ENCODE measurements around the gene AMBRA1. TPM values are rescaled to one million over a fixed set of nuclear protein-coding genes. Genes with fewer than 3 reads are reported as not detected.
"Not testable (repeated sequence)": the region's sequence is repeated elsewhere in the genome, so short reads cannot be mapped to it uniquely, and the experiment has no call there.

AMBRA1 gene
- total and polyA plus RNA-seq, 4 donors: 21.3 to 29.6 (median 28.4) TPM

DNA sequence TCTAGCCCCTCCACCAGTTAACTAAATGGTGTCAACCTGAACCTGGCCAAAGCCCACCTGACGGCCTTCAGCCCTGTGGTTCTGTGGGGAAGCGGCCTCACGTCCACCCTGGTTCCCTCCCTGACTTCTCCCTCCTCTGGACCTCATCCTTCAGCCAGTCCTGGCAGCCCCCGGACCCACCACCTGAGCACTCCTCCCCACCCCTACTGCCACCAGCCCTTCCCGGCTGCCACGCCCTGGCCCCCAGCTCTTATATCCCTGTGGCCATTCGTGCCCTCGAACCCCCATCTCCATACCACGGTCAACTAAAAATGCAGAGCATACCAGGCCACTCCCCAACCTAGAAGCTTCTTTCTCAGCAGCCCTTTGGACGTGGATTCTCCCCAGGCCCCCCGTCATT lies 216.5 kb downstream of the AMBRA1 start:
- Histone ChIP-seq H3K36me3 (ENCODE audit: control insufficient read depth, insufficient read depth, low read length) (peaks cover 75% of the 10 kb centered on the region), H3K4me3 (ENCODE audit: low read depth, low read length) (no peak overlapping the region), H3K27ac (ENCODE audit: low read depth, low read length) (no peak overlapping the region), H3K9me3 (ENCODE audit: control insufficient read depth, insufficient read depth, low read length) (no peaks in the 10 kb centered on the region), H3K4me1 (ENCODE audit: control insufficient read depth, insufficient read depth, low read length) (peaks cover 18% of the 10 kb centered on the region), H3K27me3 (ENCODE audit: control insufficient read depth, insufficient read depth, low read length) (peaks cover 4% of the 10 kb centered on the region)
- 96% methylated on average over 11 of the region's 11 CpGs for WGBS (ENCODE audit: insufficient coverage)
- no peak for DNase-seq (ENCODE audit: low read depth in 4 of 6, low spot score in 6 of 6)

DNA sequence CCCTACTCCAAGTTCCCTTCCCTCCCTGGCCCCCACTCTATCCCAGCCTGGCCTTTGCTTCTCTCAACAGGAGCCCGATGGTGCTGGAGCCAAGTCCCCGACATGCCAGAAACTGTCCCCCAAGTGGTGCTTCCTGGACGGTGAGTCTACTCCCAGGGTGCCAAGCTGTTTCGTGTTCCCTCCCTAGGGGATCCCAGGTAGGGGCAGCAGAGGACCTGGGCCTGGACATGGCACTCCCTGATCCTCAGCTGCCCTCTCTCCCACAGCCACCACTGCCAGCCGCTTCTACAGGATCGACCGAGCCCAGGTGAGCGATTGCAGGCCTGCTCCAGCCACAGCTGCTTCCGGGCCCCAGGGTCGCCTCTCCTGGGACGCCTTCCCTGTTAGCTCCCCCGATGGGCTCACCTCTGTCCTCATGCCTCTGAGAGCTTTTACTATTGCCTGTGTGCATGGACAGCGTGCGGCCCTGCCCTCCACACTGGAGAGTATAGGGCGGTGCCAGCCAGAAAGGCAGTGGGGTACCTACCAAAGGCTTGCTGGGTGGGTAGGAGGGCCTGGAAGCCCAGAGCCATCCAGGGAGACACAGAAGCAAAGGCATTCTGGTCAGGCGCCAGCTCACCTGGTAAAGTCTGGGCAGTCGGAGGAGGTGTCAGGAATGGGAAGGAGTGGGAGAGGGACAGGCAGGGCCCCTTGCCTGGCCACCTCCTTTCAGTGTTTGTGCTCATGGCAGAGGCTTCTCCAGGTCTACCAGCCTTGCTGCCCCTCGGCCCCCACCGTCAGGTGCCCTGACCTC lies 217.4 kb downstream of the AMBRA1 start:
- Histone ChIP-seq H3K9me3 (ENCODE audit: control insufficient read depth, insufficient read depth, low read length) (no peaks in the 10 kb centered on the region), H3K4me3 (ENCODE audit: low read depth, low read length) (no peak overlapping the region), H3K4me1 (ENCODE audit: control insufficient read depth, insufficient read depth, low read length) (peaks cover 12% of the 10 kb centered on the region), H3K36me3 (ENCODE audit: control insufficient read depth, insufficient read depth, low read length) (peaks cover 82% of the 10 kb centered on the region), H3K27ac (ENCODE audit: low read depth, low read length) (no peak overlapping the region), H3K27me3 (ENCODE audit: control insufficient read depth, insufficient read depth, low read length) (peaks cover 2% of the 10 kb centered on the region)
- DNase-seq (ENCODE audit: low read depth in 4 of 6, low spot score in 6 of 6): no peak
- WGBS (ENCODE audit: insufficient coverage): 91% methylated on average over 17 of the region's 19 CpGs

DNA sequence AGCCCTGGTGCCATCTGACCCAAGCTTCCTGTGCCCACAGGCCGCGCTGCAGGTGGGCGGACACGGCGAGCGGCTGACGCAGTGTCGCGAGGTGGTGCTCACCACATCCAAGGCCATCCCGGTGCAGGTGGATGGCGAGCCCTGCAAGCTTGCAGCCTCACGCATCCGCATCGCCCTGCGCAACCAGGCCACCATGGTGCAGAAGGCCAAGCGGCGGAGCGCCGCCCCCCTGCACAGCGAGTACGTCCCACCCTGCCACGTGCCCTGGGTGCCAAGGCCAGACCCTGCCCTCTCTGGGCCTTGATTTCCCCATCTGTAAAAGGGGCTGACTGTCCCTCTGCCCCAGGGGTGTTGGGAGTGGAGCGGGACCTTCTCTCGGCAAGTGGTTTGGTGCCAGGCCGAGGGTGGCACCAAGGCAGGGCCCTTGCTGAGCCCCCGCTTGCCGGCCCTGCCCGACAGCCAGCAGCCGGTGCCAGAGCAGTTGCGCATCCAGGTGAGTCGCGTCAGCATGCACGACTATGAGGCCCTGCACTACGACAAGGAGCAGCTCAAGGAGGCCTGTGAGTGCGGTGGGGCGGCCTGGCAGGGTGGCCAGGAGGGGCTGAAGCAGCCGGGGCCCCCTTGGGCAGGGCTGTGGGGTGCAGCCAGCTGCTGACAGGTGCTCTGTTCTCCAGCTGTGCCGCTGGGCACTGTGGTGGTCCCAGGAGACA lies 218.3 kb downstream of the AMBRA1 start:
- 98% methylated on average over 27 of the region's 38 CpGs for WGBS (ENCODE audit: insufficient coverage)
- no peak for DNase-seq (ENCODE audit: low read depth in 4 of 6, low spot score in 6 of 6)
- Histone ChIP-seq H3K27ac (ENCODE audit: low read depth, low read length) (no peak overlapping the region), H3K4me3 (ENCODE audit: low read depth, low read length) (no peak overlapping the region), H3K36me3 (ENCODE audit: control insufficient read depth, insufficient read depth, low read length) (peaks cover 88% of the 10 kb centered on the region), H3K4me1 (ENCODE audit: control insufficient read depth, insufficient read depth, low read length) (peaks cover 7% of the 10 kb centered on the region), H3K27me3 (ENCODE audit: control insufficient read depth, insufficient read depth, low read length) (no peaks in the 10 kb centered on the region), H3K9me3 (ENCODE audit: control insufficient read depth, insufficient read depth, low read length) (no peaks in the 10 kb centered on the region)

DNA sequence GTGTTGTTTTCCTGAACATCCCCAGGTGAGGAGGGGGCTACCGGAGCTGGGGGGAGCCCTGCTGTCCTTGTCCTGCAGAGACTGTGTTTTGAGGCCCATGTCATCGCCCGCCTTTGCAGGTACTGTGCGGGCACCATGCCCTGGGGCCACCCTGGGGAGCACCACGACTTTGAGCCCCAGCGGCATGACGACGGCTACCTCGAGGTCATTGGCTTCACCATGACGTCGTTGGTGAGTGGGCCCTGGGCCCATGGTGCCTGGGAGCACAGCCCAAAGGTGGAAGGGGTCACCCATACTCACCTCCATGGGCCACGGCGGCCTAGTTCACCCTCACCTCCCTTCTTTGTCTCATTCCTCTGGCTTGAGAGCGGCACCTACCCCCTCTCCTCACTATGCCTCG lies 219.0 kb downstream of the AMBRA1 start:
- Histone ChIP-seq H3K4me3 (ENCODE audit: low read depth, low read length) (no peak overlapping the region), H3K4me1 (ENCODE audit: control insufficient read depth, insufficient read depth, low read length) (peaks cover 11% of the 10 kb centered on the region), H3K36me3 (ENCODE audit: control insufficient read depth, insufficient read depth, low read length) (peaks cover 91% of the 10 kb centered on the region), H3K27me3 (ENCODE audit: control insufficient read depth, insufficient read depth, low read length) (no peaks in the 10 kb centered on the region), H3K27ac (ENCODE audit: low read depth, low read length) (no peak overlapping the region), H3K9me3 (ENCODE audit: control insufficient read depth, insufficient read depth, low read length) (no peaks in the 10 kb centered on the region)
- no peak for DNase-seq (ENCODE audit: low read depth in 4 of 6, low spot score in 6 of 6)
- 92% methylated on average over 15 of the region's 15 CpGs for WGBS (ENCODE audit: insufficient coverage)

- 93% methylated on average over 28 of the region's 30 CpGs for WGBS (ENCODE audit: insufficient coverage)
- Histone ChIP-seq H3K27ac (ENCODE audit: low read depth, low read length) (no peak overlapping the region), H3K27me3 (ENCODE audit: control insufficient read depth, insufficient read depth, low read length) (no peaks in the 10 kb centered on the region), H3K9me3 (ENCODE audit: control insufficient read depth, insufficient read depth, low read length) (no peaks in the 10 kb centered on the region), H3K4me3 (ENCODE audit: low read depth, low read length) (no peak overlapping the region), H3K36me3 (ENCODE audit: control insufficient read depth, insufficient read depth, low read length) (peaks cover 91% of the 10 kb centered on the region), H3K4me1 (ENCODE audit: control insufficient read depth, insufficient read depth, low read length) (peaks cover 13% of the 10 kb centered on the region)
- DNase-seq (ENCODE audit: low read depth in 4 of 6, low spot score in 6 of 6): no peak
Observed at GRCh38 chr11:46373787-46374740, 219.8 kb downstream of the AMBRA1 start.

GRCh38 chr11:46372501-46372900 lies 221.3 kb downstream of the AMBRA1 start:
- not testable (repeated sequence) for DNase-seq (ENCODE audit: low read depth in 4 of 6, low spot score in 6 of 6); H3K27me3 ChIP-seq (ENCODE audit: control insufficient read depth, insufficient read depth, low read length); H3K9me3 ChIP-seq (ENCODE audit: control insufficient read depth, insufficient read depth, low read length); H3K27ac ChIP-seq (ENCODE audit: low read depth, low read length); H3K4me3 ChIP-seq (ENCODE audit: low read depth, low read length)
- H3K36me3 ChIP-seq (ENCODE audit: control insufficient read depth, insufficient read depth, low read length): peaks cover 91% of the 10 kb centered on the region
- WGBS (ENCODE audit: insufficient coverage): 95% methylated on average over 13 of the region's 15 CpGs
- H3K4me1 ChIP-seq (ENCODE audit: control insufficient read depth, insufficient read depth, low read length): peaks cover 21% of the 10 kb centered on the region

GRCh38 chr11:46372086-46372485 lies 221.7 kb downstream of the AMBRA1 start:
- H3K27ac ChIP-seq (ENCODE audit: low read depth, low read length): no peak overlapping the region

DNA sequence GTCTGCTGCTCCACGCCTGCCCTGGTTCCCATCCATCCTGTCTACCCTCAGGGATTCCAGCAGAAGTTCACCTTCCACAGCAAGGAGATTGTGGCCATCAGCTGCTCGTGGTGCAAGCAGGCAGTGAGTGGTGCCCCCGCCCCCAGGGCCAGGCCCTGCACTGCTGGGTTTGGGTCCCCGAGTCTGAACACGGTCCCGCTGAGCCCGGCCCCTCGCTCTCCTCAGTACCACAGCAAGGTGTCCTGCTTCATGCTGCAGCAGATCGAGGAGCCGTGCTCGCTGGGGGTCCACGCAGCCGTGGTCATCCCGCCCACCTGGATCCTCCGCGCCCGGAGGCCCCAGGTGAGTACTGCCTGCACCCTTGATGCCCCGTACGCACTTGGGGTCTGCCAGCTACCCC lies 222.6 kb downstream of the AMBRA1 start:
- WGBS (ENCODE audit: insufficient coverage): 94% methylated on average over 19 of the region's 19 CpGs
- Histone ChIP-seq H3K36me3 (ENCODE audit: control insufficient read depth, insufficient read depth, low read length) (peaks cover 89% of the 10 kb centered on the region), H3K4me1 (ENCODE audit: control insufficient read depth, insufficient read depth, low read length) (peaks cover 29% of the 10 kb centered on the region)
- not testable (repeated sequence) for H3K27ac ChIP-seq (ENCODE audit: low read depth, low read length); H3K9me3 ChIP-seq (ENCODE audit: control insufficient read depth, insufficient read depth, low read length); H3K4me3 ChIP-seq (ENCODE audit: low read depth, low read length); H3K27me3 ChIP-seq (ENCODE audit: control insufficient read depth, insufficient read depth, low read length); DNase-seq (ENCODE audit: low read depth in 4 of 6, low spot score in 6 of 6)

More at GRCh38 chr11:46372086-46372485, 221.7 kb downstream of the AMBRA1 start:
- Histone ChIP-seq H3K9me3 (ENCODE audit: control insufficient read depth, insufficient read depth, low read length) (no peaks in the 10 kb centered on the region), H3K27me3 (ENCODE audit: control insufficient read depth, insufficient read depth, low read length) (no peaks in the 10 kb centered on the region), H3K36me3 (ENCODE audit: control insufficient read depth, insufficient read depth, low read length) (peaks cover 89% of the 10 kb centered on the region), H3K4me3 (ENCODE audit: low read depth, low read length) (no peak overlapping the region), H3K4me1 (ENCODE audit: control insufficient read depth, insufficient read depth, low read length) (peaks cover 26% of the 10 kb centered on the region)
- DNase-seq (ENCODE audit: low read depth in 4 of 6, low spot score in 6 of 6): no peak
- 83% methylated on average over 7 of the region's 10 CpGs for WGBS (ENCODE audit: insufficient coverage)

GRCh38 chr11:46370253-46370652 lies 223.6 kb downstream of the AMBRA1 start:
- no peak overlapping the region for H3K27ac ChIP-seq (ENCODE audit: low read depth, low read length)
- H3K36me3 ChIP-seq (ENCODE audit: control insufficient read depth, insufficient read depth, low read length): peaks cover 87% of the 10 kb centered on the region
- no peaks in the 10 kb centered on the region for H3K9me3 ChIP-seq (ENCODE audit: control insufficient read depth, insufficient read depth, low read length)
- no peak for DNase-seq (ENCODE audit: low read depth in 4 of 6, low spot score in 6 of 6)
- peaks cover 29% of the 10 kb centered on the region for H3K4me1 ChIP-seq (ENCODE audit: control insufficient read depth, insufficient read depth, low read length)
- no peaks in the 10 kb centered on the region for H3K27me3 ChIP-seq (ENCODE audit: control insufficient read depth, insufficient read depth, low read length)
- WGBS (ENCODE audit: insufficient coverage): 42% methylated on average over 12 of the region's 13 CpGs
- H3K4me3 ChIP-seq (ENCODE audit: low read depth, low read length): no peak overlapping the region

All from spinal cord (tissue), 10 donors.